Type B pancreatic cell (in vitro differentiated cells): ENCODE data around the gene PRPF40A. TPM values are rescaled to one million over a fixed set of nuclear protein-coding genes. Genes with fewer than 3 reads are reported as not detected.

Experiments
- DNase-seq: peaks from one replicate; pipeline ENCODE4 v3.0.0; 2021; ENCODE audit warnings: mixed read lengths; ENCODE audit not compliant: unreplicated experiment; ENCODE audit errors: extremely low spot score
- H3K27ac Mint-ChIP-seq: 2 replicates; pipeline ENCODE4 v1.8.0; 2021; ENCODE audit warnings: mild to moderate bottlenecking, mixed read lengths
- H3K27me3 Mint-ChIP-seq: 2 replicates; pipeline ENCODE4 v1.8.0; 2021; ENCODE audit warnings: mixed read lengths
- H3K36me3 Mint-ChIP-seq: 2 replicates; pipeline ENCODE4 v1.8.0; 2021; ENCODE audit warnings: mixed read lengths
- H3K4me1 Mint-ChIP-seq: one replicate; pipeline ENCODE4 v1.8.0; 2021; ENCODE audit warnings: mixed read lengths; ENCODE audit not compliant: unreplicated experiment
- H3K4me3 Mint-ChIP-seq: 2 replicates; pipeline ENCODE4 v1.8.0; 2021; ENCODE audit warnings: mild to moderate bottlenecking, mixed read lengths
- H3K9me3 Mint-ChIP-seq: 2 replicates; pipeline ENCODE4 v1.8.0; 2021; ENCODE audit warnings: mixed read lengths
- CTCF ChIP-seq: fragments of 200-600 bp; sonication (generic); conservative IDR thresholded peaks from 2 replicates; pipeline ENCODE4 v1.5.0; 2021; ENCODE audit warnings: antibody characterized with exemption, mild to moderate bottlenecking
- total RNA-seq: library from RNA; stranded (reverse); gene quantifications from 2 replicates; pipeline ENCODE4 v1.2.1, GENCODE V29; 2021; ENCODE audit warnings: low replicate concordance

The PRPF40A gene
- total RNA-seq, 1 donor from 2014 or later, result 119 TPM

- Mint-ChIP-seq H3K4me3 (no peak overlapping the region), H3K27ac (peak overlapping the region; percentile 5), H3K9me3 (no peaks in the 10 kb centered on the region), H3K36me3 (peaks cover 46% of the 10 kb centered on the region), H3K4me1 (no peaks in the 10 kb centered on the region), H3K27me3 (no peaks in the 10 kb centered on the region)
- no peak for TF ChIP-seq CTCF
- DNase-seq, result no peak
These were observed 94.1 kb downstream of the PRPF40A start for GRCh38 chr2:152623076-152623740.

GRCh38 chr2:152622219-152622618 is 95.0 kb downstream of the PRPF40A start:
- H3K4me1 Mint-ChIP-seq, result no peaks in the 10 kb centered on the region
- H3K27ac Mint-ChIP-seq, result no peak overlapping the region
- no peak for TF ChIP-seq CTCF
- no peaks in the 10 kb centered on the region for H3K9me3 Mint-ChIP-seq
- peaks cover 46% of the 10 kb centered on the region for H3K36me3 Mint-ChIP-seq
- no peak overlapping the region for H3K4me3 Mint-ChIP-seq
- DNase-seq, result no peak
- no peaks in the 10 kb centered on the region for H3K27me3 Mint-ChIP-seq

GRCh38 chr2:152620985-152621384 is 96.3 kb downstream of the PRPF40A start:
- no peaks in the 10 kb centered on the region for H3K4me1 Mint-ChIP-seq

GRCh38 chr2:152620208-152620607 is 97.1 kb downstream of the PRPF40A start:
- Mint-ChIP-seq H3K36me3 (peaks cover 57% of the 10 kb centered on the region), H3K4me3 (no peak overlapping the region), H3K27me3 (no peaks in the 10 kb centered on the region), H3K9me3 (no peaks in the 10 kb centered on the region), H3K27ac (no peak overlapping the region), H3K4me1 (no peaks in the 10 kb centered on the region)
- no peak for TF ChIP-seq CTCF
- DNase-seq, result no peak

More at GRCh38 chr2:152620985-152621384, 96.3 kb downstream of the PRPF40A start:
- H3K27me3 Mint-ChIP-seq, result no peaks in the 10 kb centered on the region
- no peak for TF ChIP-seq CTCF
- H3K27ac Mint-ChIP-seq, result no peak overlapping the region
- H3K36me3 Mint-ChIP-seq, result peaks cover 52% of the 10 kb centered on the region
- H3K9me3 Mint-ChIP-seq, result no peaks in the 10 kb centered on the region
- DNase-seq, result no peak
- no peak overlapping the region for H3K4me3 Mint-ChIP-seq

GRCh38 chr2:152618193-152618564 is 99.1 kb downstream of the PRPF40A start:
- H3K36me3 Mint-ChIP-seq, result peaks cover 63% of the 10 kb centered on the region
- H3K4me3 Mint-ChIP-seq, result no peak overlapping the region
- no peak overlapping the region for H3K27ac Mint-ChIP-seq
- DNase-seq, result no peak
- TF ChIP-seq CTCF, result no peak
- H3K27me3 Mint-ChIP-seq, result no peaks in the 10 kb centered on the region
- no peaks in the 10 kb centered on the region for H3K9me3 Mint-ChIP-seq
- H3K4me1 Mint-ChIP-seq, result no peaks in the 10 kb centered on the region
